GM18519 (cell line): ENCODE data around the gene KRT34.
"Not testable (repeated sequence)": the region's sequence is repeated elsewhere in the genome, so short reads cannot be mapped to it uniquely, and the experiment has no call there.

Experiments
- ATAC-seq: cut with Tn5 transposase; IDR thresholded peaks from one replicate; pipeline ENCODE4 v1.9.1; 2021; ENCODE audit warnings: mild to moderate bottlenecking, moderate library complexity; ENCODE audit not compliant: unreplicated experiment, low FRiP score

Gene KRT34

GRCh38 chr17:41369023-41369422 lies 13.1 kb downstream of the KRT34 start:
- ATAC-seq: no peak

GRCh38 chr17:41367426-41368075 lies 14.6 kb downstream of the KRT34 start:
- ATAC-seq: no peak

- no peak for ATAC-seq
Observed at GRCh38 chr17:41366070-41366469, 16.0 kb downstream of the KRT34 start.

- ATAC-seq: no peak
Observed at GRCh38 chr17:41363881-41364280, 18.2 kb downstream of the KRT34 start.

- ATAC-seq: no peak
Observed at GRCh38 chr17:41360296-41360995, 21.7 kb downstream of the KRT34 start.

GRCh38 chr17:41354536-41354935 lies 27.6 kb downstream of the KRT34 start:
- no peak for ATAC-seq

- no peak for ATAC-seq
Observed at GRCh38 chr17:41352597-41353366, 29.3 kb downstream of the KRT34 start.

GRCh38 chr17:41351177-41351576 lies 30.9 kb downstream of the KRT34 start:
- no peak for ATAC-seq

GRCh38 chr17:41350381-41350878 lies 31.7 kb downstream of the KRT34 start, which contains the start of gene KRT33A:
TSS of gene KRT33A (minus strand) at chr17:41350828. CDS start at chr17:41350767, 61 bp downstream.
- not testable (repeated sequence) for ATAC-seq

- ATAC-seq: no peak
Observed at GRCh38 chr17:41347869-41348760, 34.0 kb downstream of the KRT34 start.

- not testable (repeated sequence) for ATAC-seq
Observed at GRCh38 chr17:41346421-41346820, 35.7 kb downstream of the KRT34 start.

- ATAC-seq: no peak
Observed at GRCh38 chr17:41345992-41346391, 36.1 kb downstream of the KRT34 start.

- ATAC-seq: no peak
Observed at GRCh38 chr17:41343029-41343428, 39.1 kb downstream of the KRT34 start.

- no peak for ATAC-seq
Observed at GRCh38 chr17:41340934-41341861, 40.9 kb downstream of the KRT34 start.

GRCh38 chr17:41340494-41340893 lies 41.6 kb downstream of the KRT34 start:
- no peak for ATAC-seq

- no peak for ATAC-seq
Observed at GRCh38 chr17:41339571-41340172, 42.4 kb downstream of the KRT34 start.

- no peak for ATAC-seq
Observed at GRCh38 chr17:41338961-41339485, 43.1 kb downstream of the KRT34 start.

- no peak for ATAC-seq
Observed at GRCh38 chr17:41335747-41336146, 46.4 kb downstream of the KRT34 start.
